HG03060 (cell line): Measurements from ENCODE around the gene ZFAND5.

ENCODE experiments used
- ATAC-seq: cut with Tn5 transposase; IDR thresholded peaks from one replicate; pipeline ENCODE4 v1.9.1; 2021; ENCODE audit warnings: low read depth, moderate number of reproducible peaks; ENCODE audit not compliant: unreplicated experiment

ZFAND5 gene

DNA sequence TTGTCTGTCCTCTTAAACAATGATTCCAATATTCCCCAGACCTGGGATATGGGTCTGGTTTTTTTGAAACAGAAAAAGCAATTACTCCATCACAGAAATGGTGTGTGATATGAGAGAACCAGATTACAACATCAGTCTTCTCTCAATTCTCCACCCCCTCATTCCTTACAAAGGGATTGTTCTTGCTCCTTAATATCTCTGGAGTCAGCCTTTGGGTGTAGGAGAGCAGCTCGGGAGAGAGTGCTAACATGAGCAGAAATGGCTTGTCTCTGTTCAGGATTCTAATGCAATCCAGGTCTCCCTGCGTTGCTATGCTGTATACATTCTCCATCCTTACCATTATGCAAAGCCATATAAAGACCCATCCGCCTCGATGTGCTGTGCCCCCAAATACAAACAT is 32.7 kb downstream of the ZFAND5 start:
- ATAC-seq, result no peak

DNA sequence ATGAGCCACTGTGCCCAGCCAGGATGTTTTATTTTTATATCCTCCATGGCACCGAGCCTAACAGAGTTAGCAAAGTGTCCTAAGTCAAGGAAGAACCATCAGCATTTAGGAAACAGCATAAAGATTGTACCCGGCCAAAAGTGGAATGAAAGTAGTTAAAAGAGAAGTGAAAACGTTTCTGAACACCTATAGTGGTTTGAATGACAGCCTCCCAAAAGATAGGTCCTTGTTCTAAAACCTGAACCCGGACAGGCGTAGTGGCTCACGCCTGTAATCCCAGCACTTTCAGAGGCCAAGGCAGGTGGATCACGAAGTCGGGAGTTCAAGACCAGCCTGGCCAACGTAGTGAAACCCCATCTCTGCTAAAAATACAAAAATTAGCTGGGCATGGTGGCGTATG is 37.4 kb downstream of the ZFAND5 start:
- no peak for ATAC-seq

DNA sequence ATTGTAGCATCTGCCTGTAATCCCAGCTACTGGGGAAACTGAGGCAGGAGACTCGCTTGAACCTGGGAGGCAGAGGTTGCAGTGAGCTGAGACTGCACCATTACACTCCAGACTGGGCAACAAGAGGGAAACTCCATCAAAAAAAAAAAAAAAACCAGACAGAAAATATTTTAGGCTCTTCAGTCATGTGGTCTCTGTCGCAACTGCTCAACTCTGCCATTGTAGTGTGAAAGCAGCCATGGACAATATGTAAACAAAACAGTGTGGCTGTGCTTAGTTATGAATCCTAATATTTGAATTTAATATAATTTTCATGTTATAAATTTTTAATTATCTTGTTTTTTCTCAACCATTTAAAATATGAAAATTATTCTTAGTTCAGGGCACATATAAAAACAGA is 38.4 kb downstream of the ZFAND5 start:
- no peak for ATAC-seq

DNA sequence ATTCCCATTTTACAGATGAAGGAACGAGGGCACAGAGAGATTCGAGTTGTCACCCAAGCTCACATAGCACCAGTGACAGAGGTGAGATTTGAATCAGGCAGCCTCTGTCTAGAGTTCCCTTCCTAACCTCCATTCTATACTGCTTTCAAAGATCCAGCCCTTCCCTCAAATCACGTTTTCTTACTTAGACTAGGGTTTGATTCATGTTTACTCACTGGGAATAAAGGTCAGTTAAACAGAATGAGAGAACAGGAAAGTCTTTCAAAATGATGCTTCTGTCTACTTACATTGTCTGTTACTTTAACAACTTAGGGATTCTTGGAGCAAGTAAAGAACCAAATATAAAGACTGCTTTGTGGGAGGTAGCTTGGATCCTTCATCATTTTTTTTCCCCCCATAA is 40.0 kb downstream of the ZFAND5 start:
- no peak for ATAC-seq

DNA sequence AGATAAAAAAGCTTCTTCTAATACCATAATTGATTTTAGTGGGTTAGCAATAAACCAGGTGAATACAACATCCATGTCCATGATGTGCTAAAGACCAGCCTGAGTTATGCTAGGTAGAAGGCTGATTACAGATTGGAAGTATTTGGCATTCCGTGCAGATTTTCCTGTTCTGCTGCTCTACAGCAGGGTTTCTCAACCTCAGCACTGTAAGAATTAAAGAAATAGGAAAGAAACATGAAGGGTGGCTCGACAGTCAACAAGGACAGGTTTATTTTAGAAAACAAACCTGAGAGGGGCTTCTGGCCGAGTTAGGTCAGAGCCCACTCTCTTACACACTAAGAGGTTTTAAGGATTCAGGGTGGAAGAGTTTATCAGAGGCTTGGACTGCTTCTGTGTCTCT is 42.3 kb downstream of the ZFAND5 start:
- ATAC-seq, result no peak

DNA sequence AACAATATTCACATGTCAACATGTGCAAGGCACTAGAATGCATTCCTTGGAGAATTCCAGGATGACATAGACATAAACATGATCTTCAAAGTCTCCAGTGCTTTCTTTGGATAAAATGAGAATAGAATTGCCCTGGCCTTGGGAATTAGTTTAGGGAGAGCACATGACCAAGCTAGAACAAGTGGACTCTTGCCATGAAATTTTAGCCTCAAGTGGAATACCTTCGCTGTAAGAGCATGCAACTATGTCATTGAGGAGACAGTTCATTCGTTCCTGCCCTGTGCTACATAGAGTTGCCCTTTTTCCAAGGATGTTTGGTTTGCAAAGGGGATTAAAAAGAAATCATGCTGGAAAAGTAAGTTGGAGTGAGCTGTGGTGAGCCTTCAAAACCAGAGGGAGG is 42.7 kb downstream of the ZFAND5 start:
- no peak for ATAC-seq

DNA sequence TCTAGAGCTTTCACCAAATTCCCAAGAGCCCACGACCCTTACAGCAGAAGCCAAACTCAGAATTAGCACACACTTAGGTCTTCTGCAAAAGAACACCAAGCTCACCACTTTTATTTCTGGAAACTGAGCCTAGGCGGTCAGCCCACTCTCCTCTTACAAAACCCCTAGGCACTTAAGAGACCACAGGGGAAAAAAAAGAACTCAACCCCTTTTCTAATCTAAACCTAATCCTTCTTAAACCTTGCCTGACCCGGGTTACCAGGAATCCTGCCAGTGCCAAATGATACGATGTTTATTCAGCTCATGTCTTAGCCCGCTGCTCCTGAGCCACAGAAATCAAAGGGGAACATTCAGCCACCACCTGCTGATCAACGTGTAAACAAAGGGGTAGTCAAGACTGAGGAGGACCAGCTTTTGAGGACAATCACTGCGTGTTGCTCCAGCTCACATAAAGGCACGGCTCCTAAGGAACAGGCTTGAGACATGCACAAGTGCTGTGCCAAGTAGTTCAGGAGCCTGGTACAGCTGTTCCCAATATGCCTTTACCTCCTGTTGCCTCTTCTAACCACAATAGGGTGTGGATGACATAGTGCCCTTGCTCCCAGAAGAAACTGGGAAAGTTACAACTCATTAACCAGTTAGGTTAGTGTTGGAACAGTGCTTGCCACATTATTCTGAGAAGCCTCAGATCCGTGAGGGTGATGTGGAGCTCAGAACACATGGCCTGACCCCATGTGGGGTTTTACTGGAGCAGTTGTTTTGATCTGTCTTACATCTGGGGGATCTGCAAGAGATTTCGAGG is 49.3 kb downstream of the ZFAND5 start:
- no peak for ATAC-seq

DNA sequence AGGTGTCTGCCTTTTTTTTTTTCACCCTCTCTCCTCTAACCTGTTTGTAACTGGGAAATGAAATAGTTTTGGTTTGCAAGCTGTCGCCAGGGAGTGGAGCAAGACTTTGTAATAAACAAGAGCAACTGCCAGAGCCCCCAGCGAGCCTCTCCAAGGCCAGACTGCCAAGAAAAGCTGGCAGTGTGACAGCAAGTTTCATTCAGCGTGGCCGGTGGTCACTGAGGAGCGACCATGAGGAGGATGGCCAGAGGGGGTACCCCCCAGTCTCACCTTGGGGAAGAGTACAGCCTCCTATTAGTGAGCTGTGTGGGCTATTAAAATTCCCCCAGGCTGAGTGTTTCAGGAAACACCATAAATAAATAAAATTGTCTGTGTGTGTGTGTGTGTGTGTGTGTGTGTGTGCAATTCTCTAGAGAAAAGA is 49.9 kb downstream of the ZFAND5 start:
- no peak for ATAC-seq

DNA sequence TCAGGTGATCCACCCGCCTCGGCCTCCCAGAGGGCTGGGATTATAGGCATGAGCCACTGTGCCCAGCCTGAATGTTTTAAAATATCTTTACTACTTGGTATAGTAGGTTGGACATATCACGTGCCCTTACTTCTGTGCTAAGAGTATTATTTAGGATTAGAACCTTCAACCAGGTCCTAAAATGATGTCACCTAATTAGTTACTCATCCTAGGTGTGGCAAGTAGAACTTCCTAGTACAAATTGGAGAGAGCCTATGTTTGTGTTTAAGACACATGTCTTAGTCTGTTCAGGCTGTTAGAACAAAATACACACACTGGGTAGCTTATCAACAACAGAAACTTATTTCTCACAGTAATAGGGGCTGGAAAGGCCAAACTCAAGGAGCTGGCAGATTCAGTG is 51.5 kb downstream of the ZFAND5 start:
- ATAC-seq, result no peak

DNA sequence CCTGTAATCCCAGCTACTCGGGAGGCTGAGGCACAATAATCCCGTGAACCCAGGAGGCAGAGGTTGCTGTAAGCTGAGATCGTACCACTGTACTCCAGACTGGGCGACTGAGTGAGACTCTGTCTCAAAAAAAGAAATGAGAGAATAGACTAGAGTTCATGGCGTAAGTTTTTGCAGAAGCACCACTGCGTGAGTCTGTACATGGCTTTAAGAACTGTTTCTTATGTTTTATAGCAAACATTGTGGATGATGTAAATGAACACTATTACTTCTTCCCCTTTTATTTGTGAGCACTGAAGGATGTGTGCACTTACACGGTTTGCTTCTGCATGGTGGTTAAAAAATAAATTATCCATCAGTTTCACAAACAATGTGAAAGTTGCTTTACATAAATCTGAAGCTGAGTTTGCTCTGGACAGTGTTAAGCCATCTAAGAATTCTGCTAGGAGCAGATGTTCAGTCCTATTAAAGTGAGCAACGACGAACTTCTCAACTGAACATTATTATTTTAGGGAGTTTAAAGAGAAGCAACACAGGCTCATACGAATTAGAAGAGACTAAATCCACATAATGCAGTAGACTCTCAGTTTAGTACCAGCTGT is 52.5 kb downstream of the ZFAND5 start:
- no peak for ATAC-seq

DNA sequence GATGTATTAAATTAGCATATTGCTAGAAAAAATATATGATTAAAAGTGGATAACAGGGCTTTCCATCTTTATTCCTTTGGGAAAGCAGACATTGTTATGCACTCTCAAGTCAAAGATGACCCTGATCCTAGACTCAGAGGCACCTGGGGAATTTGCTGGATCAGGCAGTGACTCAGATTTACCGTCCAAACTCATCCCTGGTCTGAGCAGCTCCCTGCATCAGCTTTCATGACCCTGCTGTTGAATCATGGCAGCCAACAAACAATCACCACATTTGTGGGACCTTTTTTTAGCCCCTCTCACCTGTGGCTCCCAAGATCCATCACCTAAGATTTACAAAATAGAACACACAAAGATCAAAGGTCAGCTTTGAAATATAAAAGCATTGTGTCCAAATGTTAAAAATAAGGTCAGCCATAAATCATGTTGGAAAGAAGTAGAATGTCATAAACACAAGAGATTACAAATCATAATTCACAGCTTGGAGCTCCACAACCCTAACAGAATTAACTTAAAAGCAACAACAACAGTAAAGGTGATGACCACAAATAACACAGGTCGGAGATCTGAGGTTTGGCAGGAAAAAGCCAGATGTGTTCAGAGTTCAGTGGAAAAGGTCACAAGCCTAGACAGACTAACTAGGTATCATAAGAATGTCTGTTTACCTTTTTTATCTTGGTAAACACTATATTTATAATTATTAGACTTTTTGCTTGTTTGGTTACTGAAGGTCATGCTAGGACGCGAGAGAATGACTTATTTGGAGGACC is 55.5 kb downstream of the ZFAND5 start:
- ATAC-seq, result no peak

DNA sequence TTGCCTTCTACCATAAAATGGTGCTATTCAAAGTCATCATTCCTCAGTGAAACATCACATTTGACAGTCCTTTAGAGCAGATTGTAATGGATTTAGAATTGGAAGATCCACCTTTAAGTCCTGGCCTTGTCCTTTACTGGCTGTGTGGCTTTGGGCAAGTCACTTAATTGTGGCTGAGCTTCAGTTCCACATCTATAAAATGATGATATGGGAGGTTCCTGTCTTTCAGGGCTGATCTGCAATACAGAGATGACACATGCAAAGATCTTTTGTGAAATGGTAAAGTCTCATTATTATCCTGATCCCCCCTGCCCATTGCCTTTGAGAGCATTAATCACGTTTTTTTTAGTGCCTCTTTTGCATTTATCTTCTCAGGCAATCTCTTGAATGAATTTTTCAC is 58.2 kb downstream of the ZFAND5 start:
- no peak for ATAC-seq

DNA sequence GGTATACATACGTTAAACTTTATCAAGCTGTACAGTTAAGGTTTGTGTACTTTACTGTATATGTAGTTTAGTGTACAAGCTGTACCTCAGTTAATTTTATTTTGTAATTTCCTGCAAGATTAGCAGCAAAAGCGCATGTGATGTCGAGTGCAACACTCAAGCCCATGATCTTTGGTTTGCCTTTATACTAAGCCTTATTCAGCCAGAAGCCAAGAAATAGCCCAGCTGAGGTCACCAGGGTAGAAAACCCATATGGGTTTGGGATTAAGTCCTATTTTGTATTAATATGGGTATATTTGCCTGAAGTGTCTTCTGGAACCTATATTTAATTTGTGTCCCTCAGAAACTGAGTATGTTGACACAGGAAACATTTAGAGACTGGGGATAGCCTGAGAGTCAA is 59.3 kb downstream of the ZFAND5 start:
- no peak for ATAC-seq

DNA sequence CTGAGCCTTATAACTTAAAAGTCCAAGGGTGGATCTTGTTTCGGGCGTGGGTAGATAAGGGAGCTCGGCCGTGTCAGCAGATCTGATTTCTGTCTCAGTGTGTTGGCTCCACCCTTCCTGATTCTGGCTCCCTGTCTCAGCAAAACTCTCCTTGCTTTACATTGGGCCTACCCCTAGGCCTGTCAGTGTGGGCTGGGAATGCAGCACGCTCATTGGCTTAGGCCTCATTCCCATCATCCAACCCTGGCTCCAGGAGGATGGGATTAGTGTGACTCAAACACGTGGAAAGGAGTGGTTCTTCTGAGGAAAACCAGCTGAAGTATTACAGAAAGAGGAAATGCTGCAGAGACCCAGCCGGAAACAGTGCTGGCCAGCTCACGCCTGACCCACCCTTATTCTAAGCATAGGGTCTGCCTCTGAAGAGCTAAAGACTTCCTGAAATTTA is 59.9 kb downstream of the ZFAND5 start:
- no peak for ATAC-seq

DNA sequence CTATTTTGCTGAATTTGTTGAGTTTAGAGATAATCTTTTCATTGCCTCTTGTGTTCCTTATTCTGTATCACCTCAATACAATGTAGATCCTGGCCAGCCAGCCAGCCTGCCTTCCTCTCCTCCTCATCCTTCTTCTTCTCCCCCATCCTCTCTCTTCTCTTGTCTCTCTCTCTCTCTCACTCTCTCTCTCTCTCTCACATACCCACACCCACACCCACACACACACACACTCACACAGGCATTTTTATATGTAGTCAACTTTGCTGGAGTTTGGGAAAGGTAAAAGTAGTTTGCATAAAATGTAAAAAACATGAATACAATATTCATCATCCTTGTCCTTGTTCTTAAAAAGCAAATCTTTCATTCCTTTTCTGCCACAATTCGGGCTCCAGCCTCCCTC is 60.5 kb downstream of the ZFAND5 start:
- ATAC-seq, result no peak
